ENCODE results near the gene CTAGE6. TPM values are rescaled to one million over a fixed set of nuclear protein-coding genes. Genes with fewer than 3 reads are reported as not detected.
"Not testable (repeated sequence)": the region's sequence is repeated elsewhere in the genome, so short reads cannot be mapped to it uniquely, and the experiment has no call there.

Gene CTAGE6
- total RNA-seq, result 0.07 and 0.39 TPM in 2 replicates

- DNase-seq (ENCODE audit: low read depth, low spot score), result not testable (repeated sequence)
Measured at GRCh38 chr7:143757596-143757995, at the start of gene CTAGE6. Gene CTAGE6 (minus strand): TSS chr7:143757696. CDS start chr7:143757658, 38 bp downstream.

GRCh38 chr7:143806664-143807071, 49.2 kb upstream of the CTAGE6 start:
- not testable (repeated sequence) for DNase-seq (ENCODE audit: low read depth, low spot score)

DNA sequence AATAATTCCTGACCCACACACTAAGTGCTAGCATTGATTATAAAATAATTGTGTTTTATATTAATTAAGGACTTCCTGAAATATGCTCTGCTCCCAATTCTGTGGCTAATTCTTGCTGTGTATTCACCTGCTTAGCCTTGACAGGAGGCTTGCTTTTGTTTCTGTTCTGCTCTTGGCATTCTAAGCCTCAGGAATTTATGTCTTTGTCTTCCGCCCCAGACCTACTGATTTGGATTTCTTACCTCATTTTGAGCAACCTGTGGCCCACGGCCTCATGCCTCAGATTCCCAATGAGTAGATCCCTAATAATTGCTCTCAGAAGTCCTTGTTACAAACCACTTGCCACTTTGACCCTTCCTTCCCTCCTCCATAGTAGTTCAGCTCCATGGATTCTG, 40.4 kb upstream of the CTAGE6 start:
- DNase-seq (ENCODE audit: low read depth, low spot score), result not testable (repeated sequence)

GRCh38 chr7:143797119-143797895, 39.8 kb upstream of the CTAGE6 start:
- not testable (repeated sequence) for DNase-seq (ENCODE audit: low read depth, low spot score)

GRCh38 chr7:143795653-143796052, 38.2 kb upstream of the CTAGE6 start:
- not testable (repeated sequence) for DNase-seq (ENCODE audit: low read depth, low spot score)

DNA sequence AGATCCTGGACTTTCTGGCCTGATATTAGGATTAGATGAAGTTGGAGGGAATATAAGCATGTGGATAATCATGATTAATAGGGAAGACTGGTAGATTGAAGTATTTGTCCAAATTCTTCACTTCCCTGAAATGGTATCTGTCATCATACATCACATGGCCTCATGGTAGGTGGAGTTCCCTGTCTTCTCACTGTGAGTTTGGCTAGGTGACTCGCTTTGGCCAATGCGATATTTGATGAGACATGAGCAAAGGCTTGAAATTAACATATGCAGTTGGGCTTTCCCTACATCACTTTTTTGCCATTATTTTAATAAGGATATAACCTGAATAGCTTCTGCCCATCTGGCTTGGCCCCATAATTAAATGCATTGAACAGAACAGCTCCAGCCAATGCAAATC, 35.1 kb upstream of the CTAGE6 start:
- DNase-seq (ENCODE audit: low read depth, low spot score), result not testable (repeated sequence)

DNA sequence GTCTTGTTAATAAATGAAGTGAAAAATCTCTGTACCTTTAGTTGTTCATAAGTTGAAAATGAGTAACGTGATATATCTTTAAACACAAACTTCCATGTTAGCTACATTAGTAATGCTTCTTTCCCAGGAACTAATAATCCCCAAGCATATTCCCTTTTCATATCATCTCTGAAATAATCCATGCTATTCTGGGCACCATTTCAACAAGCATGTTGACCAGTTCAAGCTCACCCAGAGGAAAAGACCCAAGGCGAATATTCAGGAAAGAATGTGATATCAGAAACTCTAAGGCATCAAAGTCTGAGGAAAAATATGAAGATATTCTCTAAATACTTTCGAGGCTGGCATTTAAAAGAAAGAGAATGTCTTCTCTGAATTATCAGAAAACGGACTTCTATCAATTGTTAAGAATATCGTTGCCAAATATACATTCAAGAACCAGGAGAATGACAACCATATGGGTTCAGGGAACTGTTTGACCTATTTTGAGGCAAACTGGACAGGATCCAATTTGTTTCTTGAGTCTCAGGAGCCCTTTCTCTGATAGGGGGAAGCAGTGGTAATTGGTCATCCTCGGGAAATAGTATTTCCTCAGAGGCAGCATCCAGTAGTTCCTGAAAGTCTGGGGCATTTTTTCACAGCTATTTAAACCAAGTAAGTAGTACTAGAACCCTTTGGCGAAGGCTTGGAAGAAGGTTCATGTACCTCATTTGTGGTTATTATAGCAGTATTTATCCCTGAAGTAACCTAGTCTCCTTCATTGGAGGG, 28.1 kb upstream of the CTAGE6 start:
- DNase-seq (ENCODE audit: low read depth, low spot score), result not testable (repeated sequence)

DNA sequence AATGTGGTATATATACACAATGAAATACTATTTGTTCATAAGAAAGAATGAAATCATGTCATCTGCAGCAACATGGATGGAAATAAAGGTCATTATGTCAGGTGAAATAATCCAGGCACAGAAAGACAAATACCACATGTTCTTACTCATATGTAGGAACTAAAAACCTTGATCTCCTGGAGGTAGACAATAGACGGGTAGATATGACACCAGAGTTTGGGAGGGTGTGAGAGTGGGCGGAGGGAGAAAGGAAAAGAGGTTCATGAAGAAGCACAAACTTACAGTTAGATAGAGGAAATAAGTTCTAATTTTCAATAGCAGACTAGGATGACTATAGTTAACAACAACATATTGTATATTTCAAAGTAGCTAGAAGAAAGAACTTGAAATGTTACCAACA, 22.1 kb upstream of the CTAGE6 start:
- DNase-seq (ENCODE audit: low read depth, low spot score), result not testable (repeated sequence)

- DNase-seq (ENCODE audit: low read depth, low spot score), result not testable (repeated sequence)
Measured at GRCh38 chr7:143772738-143773468, 15.4 kb upstream of the CTAGE6 start.

- not testable (repeated sequence) for DNase-seq (ENCODE audit: low read depth, low spot score)
Measured at GRCh38 chr7:143767531-143767930, 10.0 kb upstream of the CTAGE6 start.

DNA sequence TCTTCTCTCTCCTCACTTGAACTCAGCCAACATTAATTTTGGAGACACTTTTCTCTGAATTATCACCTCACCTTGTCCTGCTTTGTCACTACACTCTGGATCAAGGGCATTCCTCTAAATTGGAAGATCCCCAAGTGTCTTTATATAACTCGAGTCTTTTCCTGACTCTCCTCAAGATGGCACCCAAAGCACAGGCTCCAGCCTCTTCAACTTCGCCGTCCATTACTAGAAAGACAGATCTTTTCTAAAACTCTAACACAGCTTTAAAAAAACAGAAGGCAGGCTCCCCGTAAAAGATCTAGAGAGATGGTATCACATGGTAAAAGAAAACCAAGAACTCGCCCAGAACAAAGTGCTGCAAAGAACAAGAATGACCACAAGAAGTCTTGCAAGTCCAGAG, 8.2 kb upstream of the CTAGE6 start:
- not testable (repeated sequence) for DNase-seq (ENCODE audit: low read depth, low spot score)

- DNase-seq (ENCODE audit: low read depth, low spot score), result not testable (repeated sequence)
Measured at GRCh38 chr7:143763065-143763464, 5.6 kb upstream of the CTAGE6 start.

DNA sequence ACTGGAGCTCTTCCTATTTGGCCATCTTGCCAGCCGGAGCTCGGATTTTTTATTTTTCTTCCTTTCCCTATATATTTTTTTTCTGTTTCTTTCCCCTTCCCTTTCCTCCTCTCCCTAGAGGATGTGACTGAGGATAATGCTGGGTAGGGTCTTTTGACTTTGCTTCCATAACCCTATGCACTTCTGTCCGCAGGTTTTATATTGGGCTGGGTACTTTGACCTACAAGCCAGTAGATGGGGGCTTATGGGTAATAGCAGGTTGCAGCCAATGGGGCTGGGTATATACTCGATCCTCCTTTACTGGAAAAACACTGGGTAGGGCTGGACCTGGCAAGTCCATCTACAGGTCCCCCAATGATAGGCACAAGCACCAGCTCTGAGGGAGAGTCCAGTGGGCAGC, 12.2 kb downstream of the CTAGE6 start:
- not testable (repeated sequence) for DNase-seq (ENCODE audit: low read depth, low spot score)

GRCh38 chr7:143737037-143737819, 20.3 kb downstream of the CTAGE6 start:
- DNase-seq (ENCODE audit: low read depth, low spot score), result peak; percentile 37

DNA sequence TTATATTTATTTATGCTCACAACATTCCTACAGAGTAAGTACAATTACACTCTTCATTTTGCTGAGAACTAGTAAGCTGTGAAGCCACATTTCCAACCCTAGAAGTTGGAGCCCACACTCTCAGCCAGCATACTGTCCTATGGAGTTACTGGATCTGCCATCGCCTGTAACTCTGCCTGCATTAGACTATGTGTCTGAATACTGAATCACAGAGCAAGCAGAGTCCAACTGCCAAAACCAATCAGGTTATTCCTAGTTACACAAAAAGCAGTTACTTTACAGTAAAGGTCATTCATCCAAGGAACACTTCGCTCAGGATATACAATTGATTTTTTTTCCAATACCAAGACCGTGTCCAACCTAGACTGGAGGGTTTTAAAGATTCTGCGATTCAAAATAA, 21.5 kb downstream of the CTAGE6 start:
- DNase-seq (ENCODE audit: low read depth, low spot score), result no peak

- DNase-seq (ENCODE audit: low read depth, low spot score), result no peak
Measured at GRCh38 chr7:143733876-143734275, 23.6 kb downstream of the CTAGE6 start.

- no peak for DNase-seq (ENCODE audit: low read depth, low spot score)
Measured at GRCh38 chr7:143728333-143728862, 29.1 kb downstream of the CTAGE6 start.

- not testable (repeated sequence) for DNase-seq (ENCODE audit: low read depth, low spot score)
Measured at GRCh38 chr7:143727561-143727960, 29.9 kb downstream of the CTAGE6 start.

- DNase-seq (ENCODE audit: low read depth, low spot score), result not testable (repeated sequence)
Measured at GRCh38 chr7:143726143-143726542, 31.4 kb downstream of the CTAGE6 start.

DNA sequence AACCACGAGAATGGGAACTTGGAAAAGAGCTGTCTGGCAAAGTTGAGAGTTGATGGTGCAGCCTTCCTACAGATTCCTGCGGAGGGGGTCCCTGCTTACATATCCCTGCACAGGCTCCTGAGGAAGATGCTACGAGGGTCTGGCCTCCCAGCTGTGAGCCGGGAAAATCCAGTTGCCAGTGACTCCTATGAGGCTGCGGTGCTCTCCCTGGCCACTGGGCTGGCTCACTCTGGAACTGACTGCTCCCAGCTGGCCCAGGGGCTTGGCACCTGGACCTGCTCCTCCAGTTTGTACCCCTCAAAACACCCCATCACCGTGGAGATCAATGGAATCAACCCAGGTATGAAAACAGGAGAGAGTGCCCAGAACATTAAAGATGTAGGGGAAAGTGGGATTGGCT, 37.2 kb downstream of the CTAGE6 start:
- not testable (repeated sequence) for DNase-seq (ENCODE audit: low read depth, low spot score)

Data from pulmonary artery endothelial cell (primary cell).